HG02840 (cell line): ENCODE measurements around the gene SSTR3.

ENCODE experiments used
- ATAC-seq: cut with Tn5 transposase; IDR thresholded peaks from one replicate; pipeline ENCODE4 v1.9.1; 2021; ENCODE audit warnings: mild to moderate bottlenecking, moderate library complexity, moderate number of reproducible peaks; ENCODE audit not compliant: unreplicated experiment, low FRiP score

SSTR3 gene

GRCh38 chr22:37183432-37184379, 28.6 kb downstream of the SSTR3 start:
- no peak for ATAC-seq

GRCh38 chr22:37182949-37183245, 29.4 kb downstream of the SSTR3 start:
- no peak for ATAC-seq

- no peak for ATAC-seq
These were observed 30.0 kb downstream of the SSTR3 start for GRCh38 chr22:37182101-37182948.

GRCh38 chr22:37181681-37182080, 30.6 kb downstream of the SSTR3 start:
- ATAC-seq: no peak

GRCh38 chr22:37180531-37181231, 31.6 kb downstream of the SSTR3 start:
- ATAC-seq: no peak

GRCh38 chr22:37179622-37180420, 32.5 kb downstream of the SSTR3 start:
- ATAC-seq: no peak

- no peak for ATAC-seq
These were observed 33.2 kb downstream of the SSTR3 start for GRCh38 chr22:37179126-37179470.

- no peak for ATAC-seq
These were observed 33.7 kb downstream of the SSTR3 start for GRCh38 chr22:37178350-37179125.

GRCh38 chr22:37177755-37178154, 34.5 kb downstream of the SSTR3 start:
- ATAC-seq: no peak

- no peak for ATAC-seq
These were observed 35.1 kb downstream of the SSTR3 start for GRCh38 chr22:37177221-37177620.

- ATAC-seq: no peak
These were observed 35.7 kb downstream of the SSTR3 start for GRCh38 chr22:37176464-37177061.

GRCh38 chr22:37175414-37176281, 36.6 kb downstream of the SSTR3 start:
- no peak for ATAC-seq

GRCh38 chr22:37174964-37175363, 37.3 kb downstream of the SSTR3 start:
- no peak for ATAC-seq

GRCh38 chr22:37173709-37174108, 38.6 kb downstream of the SSTR3 start:
- no peak for ATAC-seq

- ATAC-seq: no peak
These were observed 39.7 kb downstream of the SSTR3 start for GRCh38 chr22:37172266-37173245.

- ATAC-seq: no peak
These were observed 40.6 kb downstream of the SSTR3 start for GRCh38 chr22:37171662-37172061.
